Neural progenitor cell (in vitro differentiated cells): ENCODE results near the gene CCDC102A. TPM values are rescaled to one million over a fixed set of nuclear protein-coding genes. Genes with fewer than 3 reads are reported as not detected.

Experiments
- DNase-seq: peaks from one replicate; pipeline ENCODE4 v3.0.0-alpha.2; 2016; ENCODE audit warnings: low spot score
- H2AFZ ChIP-seq: fragments of 200-600 bp; sonication (generic); replicated peaks from 2 replicates; pipeline ENCODE4 v1.6.1; 2016; ENCODE audit warnings: antibody characterized with exemption
- H3F3A ChIP-seq: fragments of 200-600 bp; sonication (generic); 2 replicates; pipeline ENCODE4 v1.6.1; 2016; ENCODE audit warnings: antibody characterized with exemption, low read depth
- H3K27ac ChIP-seq: fragments of 200-600 bp; sonication (generic); 2 replicates; pipeline ENCODE4 v1.5.1; 2016; ENCODE audit warnings: mild to moderate bottlenecking
- H3K27me3 ChIP-seq: fragments of 200-600 bp; sonication (generic); 2 replicates; pipeline ENCODE4 v1.6.1; 2016; ENCODE audit warnings: mild to moderate bottlenecking, moderate library complexity
- H3K36me3 ChIP-seq: fragments of 200-600 bp; sonication (generic); 2 replicates; pipeline ENCODE4 v1.5.1; 2016
- H3K4me1 ChIP-seq: fragments of 200-600 bp; sonication (generic); 2 replicates; pipeline ENCODE4 v1.6.1; 2016; ENCODE audit warnings: mixed run types
- H3K4me2 ChIP-seq: fragments of 200-600 bp; sonication (generic); 2 replicates; pipeline ENCODE4 v1.6.1; 2016
- H3K4me3 ChIP-seq: fragments of 200-600 bp; sonication (generic); 2 replicates; pipeline ENCODE4 v1.5.1; 2016
- H3K79me2 ChIP-seq: fragments of 200-600 bp; sonication (generic); 2 replicates; pipeline ENCODE4 v1.6.1; 2016; ENCODE audit warnings: low read depth
- H3K9ac ChIP-seq: fragments of 200-600 bp; sonication (generic); 2 replicates; pipeline ENCODE4 v1.6.1; 2016
- H3K9me3 ChIP-seq: fragments of 200-600 bp; sonication (generic); 2 replicates; pipeline ENCODE4 v1.5.1; 2016; ENCODE audit warnings: low read depth
- H4K20me1 ChIP-seq: fragments of 200-600 bp; sonication (generic); 2 replicates; pipeline ENCODE4 v1.6.1; 2016; ENCODE audit warnings: low read depth
- H3K27ac Mint-ChIP-seq: 3 replicates; pipeline ENCODE4 v1.8.0; 2021; ENCODE audit warnings: mixed read lengths
- H3K27me3 Mint-ChIP-seq: 2 replicates; pipeline ENCODE4 v1.8.0; 2022; ENCODE audit warnings: low read depth, mild to moderate bottlenecking, inconsistent platforms, moderate library complexity, mixed read lengths; ENCODE audit not compliant: insufficient read depth
- H3K36me3 Mint-ChIP-seq: 3 replicates; pipeline ENCODE4 v1.8.0; 2021; ENCODE audit warnings: mixed read lengths
- H3K4me1 Mint-ChIP-seq: 3 replicates; pipeline ENCODE4 v1.8.0; 2021; ENCODE audit warnings: mixed read lengths
- H3K4me3 Mint-ChIP-seq: 3 replicates; pipeline ENCODE4 v1.8.0; 2021; ENCODE audit warnings: mild to moderate bottlenecking, moderate library complexity, mixed read lengths
- H3K9me3 Mint-ChIP-seq: 3 replicates; pipeline ENCODE4 v1.8.0; 2020; ENCODE audit warnings: mixed read lengths
- CTCF ChIP-seq: fragments of 200-600 bp; sonication (generic); IDR thresholded peaks from 2 replicates; pipeline ENCODE4 v1.5.1; 2017; ENCODE audit warnings: antibody characterized with exemption, mild to moderate bottlenecking
- EZH2 ChIP-seq: fragments of 200-600 bp; sonication (generic); IDR thresholded peaks from 2 replicates; pipeline ENCODE4 v1.6.1; 2017; ENCODE audit warnings: antibody characterized with exemption, mild to moderate bottlenecking, moderate library complexity
- EZH2phosphoT487 ChIP-seq: fragments of 200-600 bp; sonication (generic); IDR thresholded peaks from 2 replicates; pipeline ENCODE4 v1.6.1; 2017; ENCODE audit warnings: antibody characterized with exemption
- total RNA-seq: library from RNA; depleted of rRNA; stranded (reverse); fragments of >200 nt; gene quantifications from 2 replicates; pipeline ENCODE4 v1.2.3, GENCODE V29; 2015; ENCODE audit warnings: low replicate concordance

The CCDC102A gene
- total RNA-seq, 1 donor from 2014 or later, result 3.9 TPM

GRCh38 chr16:57537581-57538234, 1.3 kb upstream of the CCDC102A start:
- Histone ChIP-seq H3K4me2 (peak overlapping the region; percentile 94), H3F3A (peaks cover 20% of the 10 kb centered on the region), H2AFZ (no peak overlapping the region), H3K79me2 (peaks cover 9% of the 10 kb centered on the region), H4K20me1 (no peaks in the 10 kb centered on the region), H3K27ac (no peak overlapping the region), H3K27me3 (no peaks in the 10 kb centered on the region), H3K36me3 (no peaks in the 10 kb centered on the region), H3K4me1 (peaks cover 13% of the 10 kb centered on the region), H3K9me3 (no peaks in the 10 kb centered on the region), H3K4me3 (peak overlapping the region; percentile 86), H3K9ac (no peak overlapping the region)
- no peak for TF ChIP-seq CTCF
- TF ChIP-seq EZH2, result no peak
- TF ChIP-seq EZH2phosphoT487, result no peak
- no peaks in the 10 kb centered on the region for H3K36me3 Mint-ChIP-seq
- DNase-seq, result no peak
- H3K4me1 Mint-ChIP-seq, result peaks cover 34% of the 10 kb centered on the region
- H3K9me3 Mint-ChIP-seq, result no peaks in the 10 kb centered on the region
- H3K4me3 Mint-ChIP-seq, result peak overlapping the region; percentile 84
- H3K27me3 Mint-ChIP-seq, result peaks cover 7% of the 10 kb centered on the region
- peak overlapping the region; percentile 43 for H3K27ac Mint-ChIP-seq

- no peak overlapping the region for H2AFZ ChIP-seq
- H3K36me3 Mint-ChIP-seq, result no peaks in the 10 kb centered on the region
- TF ChIP-seq EZH2phosphoT487, result no peak
- TF ChIP-seq CTCF, result no peak
- no peak for TF ChIP-seq EZH2
- H3K27me3 Mint-ChIP-seq, result peaks cover 7% of the 10 kb centered on the region
- H3F3A ChIP-seq, result peaks cover 20% of the 10 kb centered on the region
- H3K9me3 Mint-ChIP-seq, result no peaks in the 10 kb centered on the region
- H3K9me3 ChIP-seq, result no peaks in the 10 kb centered on the region
- H3K27me3 ChIP-seq, result no peaks in the 10 kb centered on the region
- DNase-seq, result no peak
- peak overlapping the region; percentile 25 for H3K27ac Mint-ChIP-seq
- peak overlapping the region; percentile 94 for H3K4me2 ChIP-seq
- H3K36me3 ChIP-seq, result no peaks in the 10 kb centered on the region
- H3K4me1 ChIP-seq, result peaks cover 18% of the 10 kb centered on the region
- H3K9ac ChIP-seq, result no peak overlapping the region
- H3K79me2 ChIP-seq, result peaks cover 9% of the 10 kb centered on the region
- no peaks in the 10 kb centered on the region for H4K20me1 ChIP-seq
- H3K4me1 Mint-ChIP-seq, result peaks cover 39% of the 10 kb centered on the region
- peak overlapping the region; percentile 84 for H3K4me3 Mint-ChIP-seq
- H3K4me3 ChIP-seq, result peak overlapping the region; percentile 86
- no peak overlapping the region for H3K27ac ChIP-seq
These were observed 779 bp upstream of the CCDC102A start for GRCh38 chr16:57537194-57537505.

- H4K20me1 ChIP-seq, result no peaks in the 10 kb centered on the region
- H2AFZ ChIP-seq, result peak overlapping the region; percentile 77
These were observed 578 bp downstream of the CCDC102A start for GRCh38 chr16:57535680-57536305.

More at GRCh38 chr16:57535680-57536305, 578 bp downstream of the CCDC102A start:
- no peaks in the 10 kb centered on the region for H3K9me3 Mint-ChIP-seq
- H3F3A ChIP-seq, result peaks cover 20% of the 10 kb centered on the region
- H3K27ac Mint-ChIP-seq, result peak overlapping the region; percentile 59
- H3K9me3 ChIP-seq, result no peaks in the 10 kb centered on the region
- peak overlapping the region; percentile 94 for H3K27ac ChIP-seq
- H3K9ac ChIP-seq, result peak overlapping the region; percentile 66
- H3K4me2 ChIP-seq, result peak overlapping the region; percentile 94
- peak; percentile 97 for DNase-seq
- peaks cover 18% of the 10 kb centered on the region for H3K4me1 ChIP-seq
- H3K79me2 ChIP-seq, result peaks cover 9% of the 10 kb centered on the region
- H3K36me3 Mint-ChIP-seq, result no peaks in the 10 kb centered on the region
- peak overlapping the region; percentile 91 for H3K4me3 Mint-ChIP-seq
- H3K27me3 Mint-ChIP-seq, result peaks cover 8% of the 10 kb centered on the region
- H3K4me1 Mint-ChIP-seq, result peaks cover 45% of the 10 kb centered on the region
- peaks cover 3% of the 10 kb centered on the region for H3K27me3 ChIP-seq
- H3K36me3 ChIP-seq, result no peaks in the 10 kb centered on the region
- H3K4me3 ChIP-seq, result peak overlapping the region; percentile 86
- no peak for TF ChIP-seq EZH2
- TF ChIP-seq CTCF, result peak; percentile 23
- TF ChIP-seq EZH2phosphoT487, result no peak
